Tibial artery (tissue), 4 donors: ENCODE measurements around the gene SULT1A2.

ENCODE experiments used
- DNase-seq, 2 donors: peaks; one replicate each; pipeline ENCODE4 v3.0.0-alpha.2; 2019
- H3K27ac ChIP-seq, 2 donors: fragments of 200-600 bp; sonication (generic) in 1 of 2; 1 replicate in 1 of 2; 2 replicates in 1 of 2; pipeline ENCODE4 v1.5.1; 2018 to 2019; ENCODE audit warnings: mild to moderate bottlenecking in 1 of 2
- H3K27me3 ChIP-seq, 2 donors: fragments of 200-600 bp; sonication (generic) in 1 of 2; one replicate each; pipeline versions ENCODE4 v1.5.1 to v1.6.0; 2016 to 2019
- H3K36me3 ChIP-seq, 3 donors: fragments of 200-600 bp; sonication (generic) in 2 of 3; one replicate each; pipeline ENCODE4 v1.5.1; 2016 to 2019; ENCODE audit warnings: mild to moderate bottlenecking in 2 of 3
- H3K4me1 ChIP-seq, 4 donors: fragments of 200-600 bp; sonication (generic) in 2 of 4; 1 replicate in 3 of 4; 2 replicates in 1 of 4; pipeline ENCODE4 v1.5.1; 2016 to 2019
- H3K4me3 ChIP-seq, 2 donors: fragments of 200-600 bp; sonication (generic) in 1 of 2; 1 replicate in 1 of 2; 2 replicates in 1 of 2; pipeline ENCODE4 v1.5.1; 2018 to 2019; ENCODE audit warnings: mild to moderate bottlenecking in 2 of 2
- H3K9me3 ChIP-seq, 3 donors: fragments of 200-600 bp; sonication (generic) in 1 of 3; one replicate each; pipeline ENCODE4 v1.5.1; 2016 to 2019
- CTCF ChIP-seq, 2 experiments: fragments of 200-600 bp in 1 of 2; fragments of 450-650 bp in 1 of 2; IDR thresholded peaks; one replicate each; pipeline ENCODE4 v1.5.1; 2017 to 2019; ENCODE audit warnings: antibody characterized with exemption in 2 of 2, mild to moderate bottlenecking in 1 of 2, moderate library complexity in 1 of 2
- intact Hi-C: fragments of 100-400 bp; cut with DNase I; formaldehyde crosslinking; loops from one replicate; pipeline ENCODE4 v1.15.0; 2023; ENCODE audit warnings: low total_unique reads

Gene SULT1A2

GRCh38 chr16:28591355-28591754 is 5.5 kb downstream of the SULT1A2 start:
- H3K4me3 ChIP-seq = no peak overlapping the region
- no peak for TF ChIP-seq CTCF (IDR thresholded peaks at IDR 0.05)
- H3K27me3 ChIP-seq = peaks cover 0 to 5% of the 10 kb centered on the region in 2 donors
- no peaks in the 10 kb centered on the region for H3K9me3 ChIP-seq
- H3K27ac ChIP-seq = no peak overlapping the region
- intact Hi-C loops = no loop called here
- peaks cover 44 to 68% (median 56%) of the 10 kb centered on the region in 3 donors for H3K36me3 ChIP-seq
- no peaks in the 10 kb centered on the region for H3K4me1 ChIP-seq
- no peak for DNase-seq

- Histone ChIP-seq H3K36me3 (peaks cover 51 to 75% (median 62%) of the 10 kb centered on the region in 3 donors), H3K27ac (no peak overlapping the region), H3K27me3 (peaks cover 0 to 2% of the 10 kb centered on the region in 2 donors), H3K4me3 (no peak overlapping the region), H3K4me1 (no peaks in the 10 kb centered on the region), H3K9me3 (no peaks in the 10 kb centered on the region)
- TF ChIP-seq CTCF (IDR thresholded peaks at IDR 0.05) = no peak
- intact Hi-C loops = no loop called here
- DNase-seq = no peak
Observed at GRCh38 chr16:28590384-28591340, 6.2 kb downstream of the SULT1A2 start.

- DNase-seq = no peak
- intact Hi-C loops = no loop called here
- Histone ChIP-seq H3K27me3 (no peaks in the 10 kb centered on the region), H3K4me3 (no peak overlapping the region), H3K36me3 (peaks cover 58 to 82% (median 69%) of the 10 kb centered on the region in 3 donors), H3K27ac (no peak overlapping the region), H3K4me1 (no peaks in the 10 kb centered on the region), H3K9me3 (no peaks in the 10 kb centered on the region)
- TF ChIP-seq CTCF (IDR thresholded peaks at IDR 0.05) = no peak
Observed at GRCh38 chr16:28589930-28590329, 6.9 kb downstream of the SULT1A2 start.

GRCh38 chr16:28589069-28589468 is 7.8 kb downstream of the SULT1A2 start:
- Histone ChIP-seq H3K9me3 (no peaks in the 10 kb centered on the region), H3K36me3 (peaks cover 61 to 91% (median 78%) of the 10 kb centered on the region in 3 donors), H3K4me3 (no peak overlapping the region), H3K4me1 (no peaks in the 10 kb centered on the region), H3K27ac (no peak overlapping the region), H3K27me3 (no peaks in the 10 kb centered on the region)
- no peak for DNase-seq
- intact Hi-C loops = no loop called here
- TF ChIP-seq CTCF (IDR thresholded peaks at IDR 0.05) = no peak

- DNase-seq = no peak
- intact Hi-C loops = no loop called here
- H3K27me3 ChIP-seq = no peaks in the 10 kb centered on the region
- H3K36me3 ChIP-seq = peaks cover 66 to 100% (median 91%) of the 10 kb centered on the region in 3 donors
- H3K4me3 ChIP-seq = no peak overlapping the region
- H3K9me3 ChIP-seq = no peaks in the 10 kb centered on the region
- TF ChIP-seq CTCF (IDR thresholded peaks at IDR 0.05) = no peak
- no peaks in the 10 kb centered on the region for H3K4me1 ChIP-seq
- no peak overlapping the region for H3K27ac ChIP-seq
Observed at GRCh38 chr16:28587386-28587785, 9.5 kb downstream of the SULT1A2 start.
